ENCODE results near the gene IL2RA. TPM values are rescaled to one million over a fixed set of nuclear protein-coding genes. Genes with fewer than 3 reads are reported as not detected.

IL2RA gene
- total and polyA plus RNA-seq, 7 experiments from 2014 or later: 0.85 to 266 (median 3.3) TPM

- peaks cover 40 to 41% of the 10 kb centered on the region in 2 donors for H3K4me1 ChIP-seq (ENCODE audit: control insufficient read depth in 2 of 2, insufficient read depth in 2 of 2, low read length in 2 of 2)
- H3K4me1 Mint-ChIP-seq: peaks cover 46 to 89% (median 85%) of the 10 kb centered on the region in 7 donors
- H3K27me3 Mint-ChIP-seq: no peaks in the 10 kb centered on the region
- H3K4me3 Mint-ChIP-seq: peak overlapping the region in 7 of 10 donors; percentile 12 to 98 (median 49)
- H3K36me3 ChIP-seq (ENCODE audit: control insufficient read depth in 2 of 3, insufficient read depth in 3 of 3, low read length in 3 of 3): no peaks in the 10 kb centered on the region
- DNase-seq (peak in 1 of 9 donors; percentile 46), ATAC-seq (no peak)
- ChIA-PET CTCF (interaction anchor here (0.6 to 7.7 kb wide), 6 partner anchors 14 to 40 kb away, joined by 3 to 52 read pairs (median 6); no protein-coding TSS in a partner anchor), POLR2A (interaction anchor here (0.6 to 8.6 kb wide), 10 partner anchors 8 to 464 kb away, joined by 3 to 88 read pairs (median 4); partner anchors contain the start of gene IL2RA)
- H3K27me3 ChIP-seq (ENCODE audit: control insufficient read depth in 2 of 2, insufficient read depth in 2 of 2, low read length in 2 of 2): no peaks in the 10 kb centered on the region
- intact Hi-C loops (cut with micrococcal nuclease): loop anchor here in 1 of 2 donors (5.0 to 10.0 kb wide), 3 partner anchors 108 to 369 kb away; partner anchors contain the start of genes GDI2 and TASOR2
- H3K27ac ChIP-seq (ENCODE audit: low read depth, low read length): peak overlapping the region; percentile 54
- peak overlapping the region; percentile 58 to 97 (median 89) for H3K27ac Mint-ChIP-seq
- H3K4me3 ChIP-seq (ENCODE audit: low read length): no peak overlapping the region
- peaks cover 0 to 55% (median 0%) of the 10 kb centered on the region in 5 donors for H3K36me3 Mint-ChIP-seq
- no peaks in the 10 kb centered on the region for H3K9me3 ChIP-seq (ENCODE audit: control insufficient read depth in 2 of 3, low read length in 3 of 3)
- H3K9me3 Mint-ChIP-seq: no peaks in the 10 kb centered on the region
Measured at GRCh38 chr10:6053816-6054631, 8.1 kb downstream of the IL2RA start.

- Mint-ChIP-seq H3K27ac (peak overlapping the region in 8 of 9 donors; percentile 84 to 97 (median 90)), H3K4me1 (peaks cover 44 to 89% (median 85%) of the 10 kb centered on the region in 7 donors), H3K36me3 (peaks cover 0 to 53% (median 0%) of the 10 kb centered on the region in 5 donors), H3K4me3 (peak overlapping the region in 9 of 10 donors; percentile 54 to 98 (median 78)), H3K9me3 (no peaks in the 10 kb centered on the region), H3K27me3 (no peaks in the 10 kb centered on the region)
- intact Hi-C loops (cut with micrococcal nuclease): loop anchor here in 1 of 2 donors (5.0 to 10.0 kb wide), 3 partner anchors 109 to 369 kb away; partner anchors contain the start of genes GDI2 and TASOR2
- Histone ChIP-seq H3K4me1 (ENCODE audit: control insufficient read depth in 2 of 2, insufficient read depth in 2 of 2, low read length in 2 of 2) (peaks cover 40 to 43% of the 10 kb centered on the region in 2 donors), H3K36me3 (ENCODE audit: control insufficient read depth in 2 of 3, insufficient read depth in 3 of 3, low read length in 3 of 3) (no peaks in the 10 kb centered on the region), H3K27me3 (ENCODE audit: control insufficient read depth in 2 of 2, insufficient read depth in 2 of 2, low read length in 2 of 2) (no peaks in the 10 kb centered on the region), H3K27ac (ENCODE audit: low read depth, low read length) (peak overlapping the region; percentile 79), H3K4me3 (ENCODE audit: low read length) (no peak overlapping the region), H3K9me3 (ENCODE audit: control insufficient read depth in 2 of 3, low read length in 3 of 3) (no peaks in the 10 kb centered on the region)
- DNase-seq (peak in 1 of 9 donors; percentile 15), ATAC-seq (no peak)
- ChIA-PET POLR2A (interaction anchor here (0.6 to 8.6 kb wide), 9 partner anchors 9 to 465 kb away, joined by 3 to 88 read pairs (median 6); partner anchors contain the start of gene IL2RA), CTCF (interaction anchor here (0.6 to 7.7 kb wide), 6 partner anchors 12 to 39 kb away, joined by 3 to 52 read pairs (median 4); no protein-coding TSS in a partner anchor)
Measured at GRCh38 chr10:6053303-6053702, 8.9 kb downstream of the IL2RA start.

- Mint-ChIP-seq H3K4me1 (peaks cover 49 to 88% (median 83%) of the 10 kb centered on the region in 7 donors), H3K36me3 (peaks cover 0 to 52% (median 0%) of the 10 kb centered on the region in 5 donors), H3K27ac (peak overlapping the region; percentile 84 to 97 (median 89)), H3K4me3 (peak overlapping the region; percentile 51 to 98 (median 76)), H3K27me3 (no peaks in the 10 kb centered on the region), H3K9me3 (no peaks in the 10 kb centered on the region)
- ATAC-seq: peak; percentile 43
- no peaks in the 10 kb centered on the region for H3K36me3 ChIP-seq (ENCODE audit: control insufficient read depth in 2 of 3, insufficient read depth in 3 of 3, low read length in 3 of 3)
- no peaks in the 10 kb centered on the region for H3K27me3 ChIP-seq (ENCODE audit: control insufficient read depth in 2 of 2, insufficient read depth in 2 of 2, low read length in 2 of 2)
- peaks cover 40 to 43% of the 10 kb centered on the region in 2 donors for H3K4me1 ChIP-seq (ENCODE audit: control insufficient read depth in 2 of 2, insufficient read depth in 2 of 2, low read length in 2 of 2)
- no peaks in the 10 kb centered on the region for H3K9me3 ChIP-seq (ENCODE audit: control insufficient read depth in 2 of 3, low read length in 3 of 3)
- CTCF ChIA-PET: interaction anchor here (0.6 to 7.7 kb wide), 7 partner anchors 11 to 38 kb away, joined by 3 to 52 read pairs (median 3); no protein-coding TSS in a partner anchor
- H3K4me3 ChIP-seq (ENCODE audit: low read length): peak overlapping the region; percentile 28
- H3K27ac ChIP-seq (ENCODE audit: low read depth, low read length): peak overlapping the region; percentile 79
- intact Hi-C loops (cut with micrococcal nuclease): loop anchor here (1.0 to 10.0 kb wide), 7 partner anchors 10 to 368 kb away; partner anchors contain the start of genes GDI2 (in 1 of the 2), IL2RA (in 1 of the 2) and TASOR2 (in 1 of the 2)
- POLR2A ChIA-PET: interaction anchor here (0.5 to 8.6 kb wide), 13 partner anchors 8 to 466 kb away, joined by 3 to 88 read pairs (median 5); partner anchors contain the start of gene IL2RA
- peak in 6 of 9 donors; percentile 26 to 80 (median 36) for DNase-seq
Measured at GRCh38 chr10:6052247-6053221, 9.6 kb downstream of the IL2RA start.

GRCh38 chr10:6050801-6051445, 11.2 kb downstream of the IL2RA start:
- H3K4me3 Mint-ChIP-seq: peak overlapping the region; percentile 78 to 98 (median 92)
- Histone ChIP-seq H3K27ac (ENCODE audit: low read depth, low read length) (peak overlapping the region; percentile 79), H3K36me3 (ENCODE audit: control insufficient read depth in 2 of 3, insufficient read depth in 3 of 3, low read length in 3 of 3) (no peaks in the 10 kb centered on the region), H3K4me3 (ENCODE audit: low read length) (peak overlapping the region; percentile 49), H3K27me3 (ENCODE audit: control insufficient read depth in 2 of 2, insufficient read depth in 2 of 2, low read length in 2 of 2) (no peaks in the 10 kb centered on the region), H3K4me1 (ENCODE audit: control insufficient read depth in 2 of 2, insufficient read depth in 2 of 2, low read length in 2 of 2) (peaks cover 52 to 54% of the 10 kb centered on the region in 2 donors), H3K9me3 (ENCODE audit: control insufficient read depth in 2 of 3, low read length in 3 of 3) (no peaks in the 10 kb centered on the region)
- peak; percentile 92 for ATAC-seq
- H3K4me1 Mint-ChIP-seq: peaks cover 54 to 90% (median 85%) of the 10 kb centered on the region in 7 donors
- no peaks in the 10 kb centered on the region for H3K27me3 Mint-ChIP-seq
- H3K9me3 Mint-ChIP-seq: no peaks in the 10 kb centered on the region
- peaks cover 0 to 49% (median 0%) of the 10 kb centered on the region in 5 donors for H3K36me3 Mint-ChIP-seq
- intact Hi-C loops (cut with micrococcal nuclease): loop anchor here (1.0 to 10.0 kb wide), 13 partner anchors 11 to 604 kb away; partner anchors contain the start of genes FBH1 (in 1 of the 2), GDI2 (in 1 of the 2), IL15RA (in 1 of the 2) and IL2RA (in 1 of the 2)
- POLR2A ChIA-PET: interaction anchor here (0.7 to 8.6 kb wide), 18 partner anchors 9 to 297 kb away, joined by 3 to 88 read pairs (median 4); partner anchors contain the start of gene IL2RA
- H3K27ac Mint-ChIP-seq: peak overlapping the region; percentile 94 to 99 (median 97)
- DNase-seq: peak; percentile 62 to 98 (median 90)
- CTCF ChIA-PET: interaction anchor here (0.6 to 7.7 kb wide), 14 partner anchors 9 to 331 kb away, joined by 3 to 52 read pairs (median 4); partner anchors contain the start of gene IL2RA

DNA sequence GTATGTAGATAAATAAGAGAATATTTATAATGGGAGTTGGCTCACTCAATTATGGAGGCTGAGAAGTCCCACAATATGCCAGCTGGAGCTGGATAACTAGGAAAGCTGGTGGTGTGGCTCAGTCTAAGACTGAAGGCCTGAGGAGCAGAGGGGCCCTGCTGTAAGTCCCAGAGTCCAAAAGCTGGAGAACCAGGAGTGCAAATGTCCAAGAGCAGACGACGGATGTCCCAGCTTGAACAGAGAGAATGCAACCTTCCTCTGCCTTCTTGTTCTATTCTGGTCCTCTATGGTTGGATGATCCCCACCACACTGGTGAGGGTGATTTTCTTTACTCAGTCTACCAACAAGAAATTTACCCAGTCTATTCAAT, 13.2 kb downstream of the IL2RA start:
- peaks cover 66 to 95% (median 91%) of the 10 kb centered on the region in 7 donors for H3K4me1 Mint-ChIP-seq
- H3K36me3 Mint-ChIP-seq: peaks cover 0 to 49% (median 0%) of the 10 kb centered on the region in 5 donors
- H3K9me3 Mint-ChIP-seq: peaks cover 0 to 2% (median 0%) of the 10 kb centered on the region in 11 donors
- Histone ChIP-seq H3K4me3 (ENCODE audit: low read length) (no peak overlapping the region), H3K27me3 (ENCODE audit: control insufficient read depth in 2 of 2, insufficient read depth in 2 of 2, low read length in 2 of 2) (no peaks in the 10 kb centered on the region), H3K27ac (ENCODE audit: low read depth, low read length) (peak overlapping the region; percentile 79), H3K36me3 (ENCODE audit: control insufficient read depth in 2 of 3, insufficient read depth in 3 of 3, low read length in 3 of 3) (no peaks in the 10 kb centered on the region), H3K4me1 (ENCODE audit: control insufficient read depth in 2 of 2, insufficient read depth in 2 of 2, low read length in 2 of 2) (peaks cover 63 to 72% of the 10 kb centered on the region in 2 donors), H3K9me3 (ENCODE audit: control insufficient read depth in 2 of 3, low read length in 3 of 3) (no peaks in the 10 kb centered on the region)
- peak overlapping the region in 5 of 10 donors; percentile 10 to 96 (median 86) for H3K4me3 Mint-ChIP-seq
- ChIA-PET POLR2A (interaction anchor here (1.2 to 8.6 kb wide), 5 partner anchors 12 to 38 kb away, joined by 5 to 88 read pairs (median 27); partner anchors contain the start of gene IL2RA), CTCF (interaction anchor here (0.6 to 7.7 kb wide), 7 partner anchors 9 to 349 kb away, joined by 3 to 52 read pairs (median 6); no protein-coding TSS in a partner anchor)
- H3K27ac Mint-ChIP-seq: peak overlapping the region in 8 of 9 donors; percentile 14 to 99 (median 97)
- H3K27me3 Mint-ChIP-seq: no peaks in the 10 kb centered on the region
- intact Hi-C loops (cut with micrococcal nuclease): no loop called here
- peak in 1 of 9 donors; percentile 16 for DNase-seq
- ATAC-seq: no peak
